K562 (cell line): ENCODE data around the gene CHCHD5. TPM values are rescaled to one million over a fixed set of nuclear protein-coding genes. Genes with fewer than 3 reads are reported as not detected.
A peak's percentile ranks its signal among the peaks of the same experiment; 100 is the strongest.

Experiments used
- CCNT2 ChIP-seq: IDR thresholded peaks from 2 replicates; pipeline ENCODE4 v1.6.1; 2011; ENCODE audit warnings: borderline replicate concordance, low read depth, mild to moderate bottlenecking, moderate library complexity, mixed read lengths, low read length; ENCODE audit not compliant: insufficient read length; ENCODE audit errors: extremely low read depth
- DDX20 ChIP-seq: fragments of 450-650 bp; IDR thresholded peaks from 2 replicates; pipeline ENCODE4 v1.6.1; 2016; ENCODE audit warnings: missing genetic modification characterization, low read depth, mild to moderate bottlenecking, missing compliant biosample characterization, moderate library complexity
- FOS ChIP-seq: IDR thresholded peaks from 3 replicates; pipeline ENCODE4 v1.6.1; 2011; ENCODE audit not compliant: insufficient read length; ENCODE audit errors: extremely low read depth
- FOXA1 ChIP-seq: fragments of 450-650 bp; IDR thresholded peaks from 2 replicates; pipeline ENCODE4 v1.6.1; 2016; ENCODE audit warnings: mild to moderate bottlenecking, borderline replicate concordance
- MAX ChIP-seq: sonication (generic); formaldehyde crosslinking; IDR thresholded peaks from 2 replicates; pipeline ENCODE4 v1.9.0; 2022; ENCODE audit warnings: mild to moderate bottlenecking, missing genetic modification reagents
- MED1 ChIP-seq: sonication (generic); formaldehyde crosslinking; IDR thresholded peaks from 2 replicates; pipeline ENCODE4 v1.8.1; 2023; ENCODE audit warnings: missing genetic modification reagents, borderline replicate concordance
- NRF1 ChIP-seq, 2 experiments: fragments of 450-650 bp; IDR thresholded peaks in 1 of 2; conservative IDR thresholded peaks in 1 of 2; 2 replicates each; pipeline ENCODE4 v1.6.1; 2014; ENCODE audit warnings: mild to moderate bottlenecking in 2 of 2
- POLR2B ChIP-seq: fragments of 450-650 bp; IDR thresholded peaks from 2 replicates; pipeline ENCODE4 v1.6.1; 2018; ENCODE audit warnings: low read depth; ENCODE audit not compliant: partially characterized antibody
- POLR2G ChIP-seq: fragments of 200-400 bp; formaldehyde crosslinking; IDR thresholded peaks from 2 replicates; pipeline ENCODE4 v1.6.1; 2017; ENCODE audit warnings: low read depth, mild to moderate bottlenecking, antibody characterized with exemption, low read length, moderate library complexity
- POLR3G ChIP-seq: IDR thresholded peaks from 2 replicates; pipeline ENCODE4 v1.6.1; 2011; ENCODE audit not compliant: insufficient read length, insufficient replicate concordance; ENCODE audit errors: extremely low read depth
- SMARCB1 ChIP-seq: IDR thresholded peaks from 2 replicates; pipeline ENCODE4 v1.6.1; 2011; ENCODE audit warnings: improper control_type of control experiment, low read depth; ENCODE audit not compliant: insufficient read length
- SP1 ChIP-seq: sonication (generic); formaldehyde crosslinking; IDR thresholded peaks from 2 replicates; pipeline ENCODE4 v1.8.1; 2022; ENCODE audit warnings: mild to moderate bottlenecking, missing genetic modification reagents
- STAT6 ChIP-seq: sonication (generic); formaldehyde crosslinking; IDR thresholded peaks from 2 replicates; pipeline ENCODE4 v1.8.1; 2023; ENCODE audit warnings: mild to moderate bottlenecking, missing genetic modification reagents
- TCF7 ChIP-seq: sonication (generic); IDR thresholded peaks from 2 replicates; pipeline ENCODE4 v1.6.1; 2016; ENCODE audit warnings: antibody characterized with exemption, borderline replicate concordance
- ZBTB26 ChIP-seq: fragments of 450-650 bp; formaldehyde crosslinking; IDR thresholded peaks from 2 replicates; pipeline ENCODE4 v1.4.0; 2022; ENCODE audit warnings: missing genetic modification characterization
- ZBTB49 ChIP-seq: sonication (generic); formaldehyde crosslinking; IDR thresholded peaks from 2 replicates; pipeline ENCODE4 v1.8.0; 2022; ENCODE audit warnings: missing genetic modification reagents, mild to moderate bottlenecking, borderline replicate concordance
- ZNF311 ChIP-seq: fragments of 250-450 bp; sonication (Bioruptor Pico); IDR thresholded peaks from 2 replicates; pipeline ENCODE4 v1.4.0; 2020; ENCODE audit warnings: mild to moderate bottlenecking, moderate library complexity
- ZNF436 ChIP-seq: fragments of 250-450, 450-650 bp; sonication (Bioruptor Pico); formaldehyde crosslinking; IDR thresholded peaks from 2 replicates; pipeline ENCODE4 v1.7.0; 2020; ENCODE audit warnings: mild to moderate bottlenecking
- ZNF445 ChIP-seq: fragments of 250-450 bp; sonication (Bioruptor Pico); IDR thresholded peaks from 2 replicates; pipeline ENCODE4 v1.4.0; 2020; ENCODE audit warnings: low read depth, mild to moderate bottlenecking, moderate library complexity
- ZNF696 ChIP-seq: fragments of 250-450 bp; sonication (Bioruptor Pico); conservative IDR thresholded peaks from 2 replicates; pipeline ENCODE4 v1.4.0; 2020; ENCODE audit warnings: mild to moderate bottlenecking, moderate library complexity
- polyA plus RNA-seq, 8 experiments: library from polyadenylated mRNA; depleted of rRNA in 4 of 8; stranded (reverse) in 5 of 8; unstranded in 3 of 8; fragments of >200 nt; fragmentation: Nextera tagmentation in 2 of 8; fragmentation: Illumina TruSeq in 1 of 8; extraction: Ambion mirVana in 2 of 8; extraction: Trizol in 1 of 8; gene quantifications; 2 replicates each; pipeline versions ENCODE4 v1.2.1 to v1.2.3, GENCODE V29; 2011 to 2014; ENCODE audit warnings: inconsistent platforms in 1 of 8, missing spikeins in 1 of 8
- total RNA-seq, 7 experiments: library from RNA; depleted of rRNA in 6 of 7; stranded (reverse); fragments of >200 nt in 6 of 7; fragmentation: Illumina TruSeq in 2 of 7; extraction: Trizol in 2 of 7; gene quantifications; 2 replicates each; pipeline versions ENCODE4 v1.2.1 to v1.2.3, GENCODE V29; 2011 to 2021; ENCODE audit warnings: low replicate concordance in 1 of 7

Gene CHCHD5
- total and polyA plus RNA-seq, 9 of the 15 experiments (the other 6 are each of a cell fraction or from before 2014, with no cell fraction given): 7.4 to 79.3 (median 33.4) TPM

- TF ChIP-seq STAT6 (no peak), ZNF445 (CRISPR knock-in tag) (no peak), DDX20 (tag) (no peak), ZNF311 (CRISPR knock-in tag) (no peak), POLR2G (peak; percentile 94), CCNT2 (no peak), TCF7 (no peak), FOS (no peak), ZBTB49 (0 out of 2 replicates have a peak, but pooled peaks have one; percentile 43), ZNF696 (CRISPR knock-in tag) (no peak), NRF1 (conservative IDR thresholded peaks at IDR 0.05 in 1 of 2, IDR thresholded peaks at IDR 0.05 in 1 of 2) (peak; percentile 83 to 86), POLR3G (no peak), SMARCB1 (no peak), MED1 (CRISPR knock-in tag) (no peak), POLR2B (peak; percentile 71), ZNF436 (CRISPR knock-in tag) (no peak), ZBTB26 (CRISPR knock-in tag) (no peak), SP1 (CRISPR knock-in tag) (peak; percentile 60), MAX (peak; percentile 76), FOXA1 (no peak)
Measured at GRCh38 chr2:112584134-112584890, at the start of gene CHCHD5 (continued).
